HG03139 (cell line): ENCODE data around the gene CD2BP2.

Experiments
- ATAC-seq: cut with Tn5 transposase; IDR thresholded peaks from one replicate; pipeline ENCODE4 v1.9.1; 2021; ENCODE audit not compliant: unreplicated experiment

CD2BP2 gene

DNA sequence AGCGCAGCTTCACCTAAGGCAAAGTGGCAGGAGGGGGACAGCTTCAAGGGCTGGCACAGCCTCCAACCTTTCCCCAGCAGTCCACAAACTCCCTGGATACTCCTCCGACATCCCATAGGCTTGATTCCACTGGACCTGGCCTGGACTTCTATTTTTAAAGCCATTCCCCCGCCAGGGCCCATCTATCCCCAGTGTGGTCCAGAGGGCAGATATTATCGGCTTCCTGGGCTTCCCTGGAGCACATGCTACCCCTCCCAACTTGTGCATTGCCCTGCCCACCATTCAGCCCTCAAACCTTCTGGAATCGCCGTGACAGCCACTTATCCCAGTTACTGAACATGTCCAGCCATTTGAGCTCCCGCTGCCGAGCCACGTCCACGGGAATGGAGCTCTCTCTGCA is 10.1 kb upstream of the CD2BP2 start:
- no peak for ATAC-seq

DNA sequence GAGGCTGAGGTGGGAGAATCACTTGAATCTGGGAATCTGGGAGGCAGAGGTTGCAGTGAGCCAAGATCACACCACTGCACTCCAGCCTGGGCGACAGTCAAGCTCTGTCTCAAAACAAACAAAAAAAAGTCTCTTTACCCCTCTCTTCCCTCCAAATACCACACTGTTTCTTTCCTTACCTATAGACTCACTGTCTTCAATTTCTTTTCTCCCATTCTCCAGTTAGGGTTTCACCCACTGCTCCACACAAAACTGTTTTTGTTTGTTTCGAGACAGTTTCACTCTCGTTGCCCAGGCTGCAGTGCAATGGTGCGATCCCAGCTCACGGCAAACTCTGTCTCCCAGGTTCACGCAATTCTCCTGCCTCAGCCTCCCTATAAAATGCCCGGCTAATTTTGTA is 6.1 kb upstream of the CD2BP2 start:
- no peak for ATAC-seq

DNA sequence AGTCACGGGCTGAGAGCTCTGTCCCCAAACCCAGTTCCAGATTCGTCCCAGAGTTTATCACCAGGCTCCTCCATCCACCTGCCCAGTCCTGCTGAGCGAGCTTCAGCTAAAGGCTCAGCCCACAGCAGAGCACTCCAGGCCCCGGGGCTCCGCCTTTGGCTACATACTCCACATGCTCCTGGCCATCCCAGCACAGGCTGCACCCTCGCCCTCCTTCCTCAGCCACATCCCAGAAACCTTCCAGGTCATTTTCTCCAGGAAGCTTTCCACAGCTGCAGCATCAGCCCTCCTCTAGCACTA is 4.7 kb upstream of the CD2BP2 start:
- ATAC-seq = no peak

DNA sequence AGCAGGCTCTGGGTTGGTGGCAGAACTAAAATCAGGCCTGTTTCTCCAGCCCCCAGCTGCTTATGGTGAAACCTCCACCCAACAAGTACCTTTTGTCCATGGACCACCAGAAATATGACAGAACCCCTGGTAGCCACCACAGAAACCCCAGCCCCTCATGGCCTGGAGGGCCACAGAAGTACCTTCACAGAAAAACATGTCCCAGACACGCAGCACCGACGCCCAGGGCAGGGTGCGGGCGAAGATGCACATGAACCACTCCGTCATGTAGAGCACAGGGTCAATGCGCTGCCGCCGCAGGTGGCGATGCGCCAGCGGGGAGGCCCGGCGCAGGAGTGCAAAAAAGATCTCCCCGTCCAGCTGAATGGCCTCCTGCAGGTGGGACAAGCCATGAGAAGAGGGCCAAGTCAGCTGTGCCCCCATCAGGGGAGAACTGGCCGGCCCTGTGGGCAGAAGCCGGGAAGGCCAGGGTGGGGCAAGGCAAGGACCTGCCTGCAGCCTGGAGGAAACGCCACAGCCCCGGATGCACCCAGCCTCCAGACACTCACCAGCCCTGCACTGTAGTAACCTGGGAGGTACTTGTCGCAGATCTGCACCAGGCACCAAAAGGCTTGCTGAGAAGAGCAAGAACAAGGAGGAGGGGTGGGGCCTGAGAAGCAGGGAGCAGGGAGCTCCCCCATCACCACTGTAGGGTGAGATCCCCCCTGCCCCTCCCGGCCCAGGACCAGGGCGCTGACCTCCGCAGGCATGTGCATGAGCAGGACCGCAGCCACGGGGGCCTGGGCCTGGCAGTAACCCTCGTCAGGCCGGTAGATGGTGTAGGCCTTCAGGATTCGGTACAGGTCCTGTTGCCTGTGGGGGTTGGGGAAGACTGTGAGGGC is 4.1 kb upstream of the CD2BP2 start:
- ATAC-seq = no peak

DNA sequence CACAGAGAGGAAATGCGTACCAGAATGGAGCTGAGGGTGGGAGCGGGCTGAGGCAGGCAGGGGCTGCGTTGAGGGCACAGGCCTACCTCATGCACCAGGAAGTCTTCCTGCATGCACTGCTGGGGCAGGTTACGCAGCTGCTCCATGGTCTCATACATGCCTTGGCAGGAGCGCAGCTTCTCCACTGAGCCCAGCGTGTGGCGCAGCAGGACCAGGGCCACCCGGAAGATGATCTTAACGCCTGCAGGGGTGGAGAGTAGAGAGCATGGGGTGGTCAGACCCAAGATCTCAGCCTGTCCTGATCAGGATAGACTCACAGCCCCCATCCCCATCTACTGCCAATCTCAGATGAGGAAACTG is 3.4 kb upstream of the CD2BP2 start:
- no peak for ATAC-seq

DNA sequence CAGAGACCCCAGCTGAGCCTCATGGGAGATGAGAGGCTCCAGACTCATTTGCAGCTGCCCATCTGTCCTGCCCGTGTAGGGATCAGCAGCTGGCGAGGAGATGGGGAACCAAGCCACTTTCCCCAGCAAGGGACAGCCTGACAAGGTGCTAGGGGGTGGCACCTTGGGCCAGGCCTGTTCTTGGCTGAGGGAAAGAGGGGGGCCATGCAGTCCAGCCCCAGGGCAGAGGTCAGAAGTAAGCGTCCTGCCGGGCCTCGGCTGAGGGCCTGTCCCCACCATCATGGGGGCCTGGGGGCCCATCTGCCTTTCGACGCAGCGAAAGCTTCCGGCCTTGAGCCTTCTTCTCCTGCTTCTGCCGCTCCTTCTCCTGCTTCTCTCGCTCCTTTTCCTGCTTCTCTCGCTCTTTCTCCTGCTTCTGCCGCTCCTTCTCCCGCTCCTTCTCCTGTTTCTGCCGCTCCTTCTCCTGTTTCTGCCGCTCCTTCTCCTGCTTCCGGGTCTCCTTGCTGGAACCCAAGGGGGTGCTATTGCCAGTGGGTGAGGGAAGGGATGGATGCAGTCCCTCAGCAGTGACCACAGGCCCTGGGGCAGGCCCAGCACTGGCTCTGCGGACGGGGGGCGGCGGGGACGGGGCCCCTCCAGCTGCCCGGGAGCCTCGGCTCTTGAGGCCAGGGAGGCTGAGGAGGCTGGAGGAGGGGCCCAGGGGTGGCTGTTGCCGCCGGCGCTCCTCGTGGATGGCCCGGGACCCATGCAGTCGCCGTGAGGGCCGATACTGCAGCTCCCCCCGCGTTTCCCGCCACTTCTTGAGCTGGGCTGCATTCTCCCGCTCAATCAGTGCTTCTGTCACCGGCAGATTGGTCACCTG is 2.8 kb upstream of the CD2BP2 start:
- ATAC-seq = no peak

DNA sequence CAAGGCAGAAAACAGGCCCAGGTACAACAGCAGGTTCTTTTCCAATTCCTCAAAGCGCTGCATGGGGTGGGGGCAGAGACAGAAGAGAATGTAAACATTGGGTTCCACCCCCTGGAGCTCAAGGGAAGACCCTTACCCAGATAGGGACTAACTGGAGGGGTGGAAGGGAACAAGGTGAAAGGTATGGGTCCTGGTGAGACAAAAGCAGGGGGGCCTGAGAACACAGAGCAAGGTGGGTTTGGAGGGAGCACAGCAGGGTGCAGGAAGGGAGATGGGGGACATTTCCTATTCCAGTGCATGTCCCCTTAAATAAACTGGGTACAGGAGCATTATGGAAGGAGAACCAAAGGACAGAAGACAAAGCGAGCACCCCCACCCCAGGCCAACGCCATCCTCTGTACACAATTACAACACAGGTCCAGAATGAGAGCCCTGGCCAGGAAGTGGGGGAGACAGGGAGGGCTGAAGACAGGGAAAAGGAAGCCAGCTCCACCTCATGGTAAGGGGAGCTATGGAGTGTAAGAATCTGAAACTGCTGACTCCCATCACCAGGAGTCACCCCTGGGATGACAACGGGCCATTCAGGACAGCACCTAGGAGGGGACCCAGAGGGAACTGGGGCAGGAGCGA is 2.1 kb upstream of the CD2BP2 start:
- ATAC-seq = no peak

DNA sequence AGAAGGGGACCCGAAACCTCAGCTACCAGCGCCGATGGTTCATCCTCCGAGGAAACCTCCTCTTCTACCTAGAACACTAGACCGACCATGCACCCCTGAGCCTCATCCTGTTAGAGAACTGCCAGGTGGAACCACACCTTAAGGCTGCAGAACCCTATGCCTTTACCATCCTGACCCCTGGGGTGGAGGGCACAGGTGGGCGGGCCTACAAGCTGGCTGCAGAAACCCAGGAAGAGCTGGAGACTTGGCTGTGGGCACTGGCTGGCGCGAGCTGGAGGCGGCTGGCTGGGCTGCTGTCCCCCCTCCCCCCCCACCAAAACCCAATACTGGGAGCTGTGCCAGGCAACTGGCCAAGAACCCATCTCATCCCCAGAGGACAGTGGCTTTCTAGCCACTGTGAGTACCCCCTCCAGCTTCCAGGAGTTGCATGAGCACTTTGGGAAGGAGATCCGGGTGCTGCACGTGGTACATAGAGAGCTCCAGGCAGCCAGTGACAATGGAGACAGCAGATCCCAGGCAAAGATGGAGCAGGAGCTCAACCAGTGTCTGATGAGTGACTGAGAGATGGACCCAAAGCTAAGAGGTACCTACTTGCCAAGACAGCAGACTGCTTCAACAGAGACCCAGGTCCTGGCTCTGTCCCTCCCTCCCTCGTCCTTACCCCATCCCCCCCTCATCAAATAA is 1.4 kb upstream of the CD2BP2 start:
- ATAC-seq = no peak

DNA sequence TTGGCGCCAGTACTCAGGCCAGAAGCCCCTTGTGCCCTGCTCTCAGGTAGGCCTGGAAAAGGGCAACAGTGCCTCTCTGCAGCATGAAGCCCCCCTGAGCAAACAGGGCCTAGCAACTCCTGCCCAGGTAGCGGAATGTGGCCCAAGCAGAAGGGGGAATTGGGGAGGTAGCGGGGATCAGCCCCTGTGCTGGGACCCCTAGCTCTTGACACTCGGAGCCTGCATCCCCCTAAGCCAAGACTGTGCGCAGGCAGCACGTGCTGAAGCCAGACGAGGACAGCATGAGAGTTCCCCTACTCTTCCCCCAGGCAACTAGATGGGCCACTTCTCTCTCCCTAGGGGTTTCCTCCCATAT is 823 bp upstream of the CD2BP2 start:
- ATAC-seq = no peak

DNA sequence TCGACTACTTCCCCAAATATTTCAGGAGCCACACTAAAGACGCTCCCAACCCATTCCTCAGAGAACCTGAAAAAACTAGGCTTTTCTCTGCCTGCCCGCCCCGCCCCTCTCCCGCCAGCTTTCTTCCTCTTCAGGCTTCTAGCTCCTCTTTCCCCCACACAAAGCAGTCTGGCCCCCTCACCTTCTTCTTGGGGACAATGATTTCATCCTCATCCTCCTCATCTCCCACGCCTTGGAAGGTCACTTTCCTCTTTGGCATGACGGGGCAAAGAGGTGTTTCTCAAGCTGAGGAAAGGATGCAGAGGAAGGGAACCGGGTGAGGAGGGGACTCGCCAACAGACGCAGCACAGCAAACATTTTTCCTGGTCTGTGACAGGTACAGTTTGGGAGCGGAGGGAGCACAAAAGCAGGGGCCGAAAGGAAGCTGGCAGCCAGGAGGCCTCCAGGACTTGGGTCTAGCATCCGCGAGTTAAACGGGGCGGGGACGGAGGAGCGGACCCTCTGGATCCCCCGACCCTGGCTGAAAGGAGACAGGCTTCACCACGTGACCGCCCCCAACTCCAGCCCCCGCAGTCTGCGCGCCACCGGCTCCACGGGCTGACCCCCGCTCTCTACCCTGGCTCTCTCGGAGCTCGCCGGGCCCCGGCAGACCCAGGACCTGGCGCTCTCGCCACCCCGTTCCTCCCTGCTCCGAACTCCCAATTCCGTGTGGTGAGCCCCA is 525 bp downstream of the CD2BP2 start:
- ATAC-seq = no peak

DNA sequence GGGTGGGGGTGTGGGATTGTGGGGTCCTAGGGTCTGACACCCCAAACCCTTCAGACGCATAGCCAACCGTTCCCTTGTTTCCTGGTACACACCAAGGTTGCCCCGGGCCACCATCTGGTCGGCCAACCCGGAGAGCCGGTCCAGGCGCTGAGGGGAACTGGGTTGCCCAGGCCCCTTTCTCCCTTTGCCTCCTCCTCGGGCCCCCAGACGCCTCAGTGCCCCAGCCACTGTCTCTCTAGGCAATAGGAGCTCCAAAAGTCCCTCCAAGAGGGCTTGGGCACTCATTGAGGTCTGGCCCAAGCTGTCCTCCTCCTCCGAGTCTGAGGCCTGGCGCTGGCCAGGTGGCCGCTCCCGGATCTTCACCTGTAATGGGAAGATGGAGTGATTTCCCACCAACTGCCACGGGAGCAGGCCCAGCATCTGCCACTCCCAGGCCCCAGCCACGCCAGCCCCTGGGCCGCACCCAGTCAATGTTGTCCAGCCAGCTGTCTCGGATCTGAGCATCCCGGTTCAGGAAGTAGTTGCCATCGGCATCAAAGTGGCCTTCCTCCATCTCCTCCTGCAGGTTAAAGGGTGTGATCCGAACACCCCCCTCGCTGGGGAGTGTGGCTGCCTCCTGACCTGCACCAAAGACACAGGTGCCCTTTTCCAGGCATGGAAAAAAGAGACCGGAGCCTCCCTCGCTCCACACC is 1.5 kb downstream of the CD2BP2 start:
- ATAC-seq = no peak

DNA sequence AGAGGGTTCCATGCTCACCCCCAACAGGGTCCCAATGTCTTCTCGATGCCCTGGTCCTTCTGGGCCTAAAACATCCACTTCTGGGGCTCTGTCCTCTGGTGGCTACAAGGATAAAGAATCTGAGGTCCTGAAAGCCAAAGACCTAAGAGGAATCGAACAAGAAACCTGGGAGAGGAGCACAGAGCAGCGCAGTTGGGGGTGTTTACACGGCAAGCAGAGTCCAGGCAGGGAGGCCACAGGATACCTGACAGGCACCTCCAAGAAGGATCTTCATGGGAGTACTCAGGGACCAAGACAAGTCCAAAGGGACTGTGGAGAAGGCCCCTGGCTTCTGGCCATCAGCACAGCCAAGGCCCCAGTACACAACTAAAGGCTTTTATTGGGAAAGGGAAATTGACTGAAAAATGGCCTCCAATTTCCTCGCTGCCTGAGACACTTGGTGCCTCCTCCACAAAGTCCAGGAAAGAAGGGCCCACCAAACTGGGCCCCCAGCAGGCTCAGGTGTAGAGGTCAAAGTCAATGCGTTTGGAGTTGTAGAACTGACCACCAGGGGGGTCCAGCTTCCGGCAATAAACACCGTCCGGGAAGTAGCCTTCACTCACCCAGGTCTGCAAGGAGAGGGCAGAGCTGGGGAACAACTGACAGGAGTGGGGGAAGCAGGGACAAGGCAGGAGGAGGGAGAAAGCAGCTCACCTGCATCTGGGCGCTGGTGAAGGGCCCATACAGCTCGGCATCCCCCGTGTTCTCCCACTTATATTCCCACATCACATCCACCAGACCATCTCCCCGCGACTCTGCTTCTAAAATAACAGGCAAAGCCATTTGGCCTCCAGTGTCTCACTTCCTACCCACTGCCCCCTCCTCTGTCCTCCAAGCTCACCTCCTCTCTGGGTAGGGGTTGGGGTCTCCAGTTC is 2.4 kb downstream of the CD2BP2 start:
- ATAC-seq = no peak

DNA sequence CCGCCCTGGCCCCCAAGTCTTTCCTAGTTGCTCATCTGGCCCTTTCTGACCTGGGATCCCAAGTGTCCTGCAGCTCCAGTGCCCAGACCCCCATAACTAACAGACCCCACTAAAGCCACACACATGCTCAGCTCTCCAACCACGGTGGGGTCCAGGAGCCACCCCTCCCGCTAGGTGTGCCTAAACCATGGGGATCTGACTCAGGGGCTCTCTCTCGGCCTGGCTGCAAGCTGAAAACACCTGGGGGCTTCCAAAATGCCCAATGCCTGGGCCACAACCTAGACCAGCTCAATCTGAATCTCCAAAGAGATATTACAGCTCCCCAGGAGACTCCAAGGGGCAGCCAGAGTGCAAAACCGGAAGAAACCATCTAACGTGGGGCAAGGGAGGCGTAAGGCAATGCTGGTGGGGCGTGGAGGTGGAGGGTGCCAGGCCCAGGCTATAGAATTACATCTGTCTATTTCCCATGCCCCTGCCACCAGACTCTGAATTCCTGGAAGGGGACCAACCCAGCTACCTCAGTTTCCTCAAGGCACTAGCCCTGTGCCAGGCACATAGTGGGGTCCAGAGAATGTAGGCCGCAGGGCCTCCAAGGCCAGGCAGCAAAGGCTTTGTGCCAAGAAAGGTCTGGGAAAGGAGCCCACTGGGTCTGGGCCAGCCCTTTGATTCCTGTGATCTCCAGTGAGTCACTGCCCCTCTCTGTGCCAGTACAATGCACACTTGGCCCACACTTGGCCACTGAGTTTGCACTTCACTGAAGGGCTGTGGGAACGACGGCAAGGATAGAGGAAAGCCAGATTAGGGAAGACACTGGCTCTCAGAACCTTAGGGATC is 3.3 kb downstream of the CD2BP2 start:
- no peak for ATAC-seq

DNA sequence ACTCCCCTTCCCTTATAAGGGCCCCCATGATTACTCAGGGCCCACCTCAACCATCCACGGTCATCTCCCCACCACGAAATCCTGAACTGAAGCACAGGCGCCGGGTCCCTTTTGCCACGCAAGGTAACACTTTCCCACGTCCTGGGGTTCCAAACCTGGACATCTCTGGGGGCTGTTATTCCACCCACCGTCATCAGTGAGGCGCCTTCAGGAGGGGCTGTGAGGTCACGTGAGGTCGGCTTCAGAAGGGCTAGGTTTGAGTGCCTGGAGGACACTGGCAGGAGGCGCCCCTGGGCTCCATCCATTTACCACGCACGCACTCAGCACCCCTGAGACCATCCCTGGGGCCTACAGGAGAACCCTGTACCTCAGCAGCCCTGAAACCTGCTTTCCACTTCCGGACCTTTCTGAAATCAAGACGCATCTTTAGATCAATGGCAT is 4.1 kb downstream of the CD2BP2 start:
- no peak for ATAC-seq

DNA sequence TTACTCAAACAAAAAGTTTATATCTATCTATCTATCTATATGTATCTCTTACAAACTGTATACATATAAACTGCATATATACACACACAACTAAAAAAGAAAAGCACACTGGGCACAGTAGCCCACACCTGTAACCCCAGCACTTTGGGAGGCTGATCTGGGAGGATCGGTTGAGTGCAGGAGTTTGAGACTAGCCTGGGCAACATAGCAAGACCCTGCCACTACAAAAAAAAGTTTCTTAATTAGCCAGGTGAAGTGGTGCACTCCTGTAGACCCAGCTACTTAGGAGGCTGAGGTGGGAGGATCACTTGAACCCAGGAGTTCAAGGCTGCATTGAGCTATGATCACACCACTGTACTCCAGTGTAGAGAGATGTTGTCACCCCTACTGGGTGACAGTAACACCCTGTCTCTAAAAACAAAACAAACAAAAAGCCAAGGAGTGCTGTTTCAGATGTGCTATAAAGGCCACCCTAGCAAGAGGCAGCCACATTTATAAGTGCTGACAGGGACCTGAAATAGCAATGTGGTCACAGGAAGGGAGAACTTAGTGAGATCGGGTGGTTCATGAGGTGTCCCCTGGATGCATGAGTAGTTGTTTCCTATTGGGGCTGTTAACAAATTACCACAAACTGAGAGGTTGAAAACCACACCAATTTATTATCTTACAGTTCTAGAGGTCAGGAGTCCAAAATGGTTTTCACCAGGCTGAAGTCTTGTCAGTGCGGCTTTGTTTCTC is 4.8 kb downstream of the CD2BP2 start:
- ATAC-seq = peak; percentile 41

DNA sequence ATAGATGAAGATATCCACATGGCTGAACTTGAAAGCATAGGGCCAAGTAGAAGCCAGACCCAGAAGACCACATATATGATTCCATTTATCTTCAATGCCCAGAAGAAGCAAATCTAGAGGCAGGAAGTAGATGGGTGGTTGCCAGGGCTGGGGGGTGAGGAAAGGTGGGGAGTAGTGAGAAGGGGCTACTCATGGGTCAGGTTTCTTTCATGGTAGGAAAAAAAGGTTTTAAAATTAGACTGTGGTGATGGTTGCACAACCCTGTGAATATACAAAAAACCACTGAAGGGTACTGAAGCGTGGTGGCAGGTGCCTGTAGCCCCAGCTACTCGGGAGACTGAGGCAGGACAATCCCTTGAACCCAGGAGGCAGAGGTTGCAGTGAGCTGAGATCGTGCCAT is 5.4 kb downstream of the CD2BP2 start:
- no peak for ATAC-seq

DNA sequence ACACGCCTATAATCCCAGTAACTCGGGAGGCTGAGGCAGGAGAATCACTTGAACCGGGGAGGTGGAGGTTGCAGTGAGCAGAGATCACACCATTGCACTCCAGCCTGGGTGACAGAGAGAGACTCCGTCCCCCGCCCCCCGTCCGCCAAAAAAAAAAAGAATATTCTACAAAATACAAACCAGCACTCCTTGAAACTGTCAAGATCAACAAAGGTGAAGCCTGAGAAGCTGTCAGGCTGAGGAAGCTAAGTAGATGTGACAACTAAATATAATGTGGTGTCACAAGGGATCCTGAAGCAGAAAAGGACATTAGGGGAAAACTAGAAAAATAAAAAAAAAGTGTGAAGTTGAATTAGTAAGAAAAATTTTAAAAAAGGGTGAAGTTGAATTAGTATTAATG is 6.2 kb downstream of the CD2BP2 start:
- no peak for ATAC-seq

DNA sequence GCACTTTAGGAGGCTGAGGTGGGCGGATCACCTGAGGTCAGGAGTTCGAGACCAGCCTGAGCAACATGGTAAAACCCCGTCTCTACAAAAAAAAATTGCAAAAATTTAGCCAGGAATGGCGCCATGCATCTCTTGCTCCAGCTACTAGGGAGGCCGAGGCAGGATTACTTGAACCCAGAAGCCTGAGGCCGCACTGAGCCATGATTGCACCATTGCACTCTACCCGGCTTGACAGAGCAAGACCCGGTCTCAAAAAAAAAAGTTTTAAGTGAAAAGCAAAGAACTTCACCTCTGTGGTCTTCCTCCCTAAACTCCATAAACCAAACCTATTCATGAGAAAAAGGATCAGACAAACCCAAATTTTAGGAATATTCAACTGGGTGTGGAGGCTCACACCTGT is 7.0 kb downstream of the CD2BP2 start:
- no peak for ATAC-seq
